ENCODE data around the gene NSD2.
"Not testable (repeated sequence)": the region's sequence is repeated elsewhere in the genome, so short reads cannot be mapped to it uniquely, and the experiment has no call there.

NSD2 gene

GRCh38 chr4:1985780-1986577 is 114.8 kb downstream of the NSD2 start:
- no peak for DNase-seq

- no peak for DNase-seq
Measured at GRCh38 chr4:1986578-1987210, 115.5 kb downstream of the NSD2 start.

- DNase-seq, result no peak
Measured at GRCh38 chr4:1987296-1987695, 116.1 kb downstream of the NSD2 start.

GRCh38 chr4:1987721-1988326 is 116.6 kb downstream of the NSD2 start:
- DNase-seq, result no peak

- no peak for DNase-seq
Measured at GRCh38 chr4:1988327-1988724, 117.1 kb downstream of the NSD2 start.

- DNase-seq, result no peak
Measured at GRCh38 chr4:1989533-1990347, 118.5 kb downstream of the NSD2 start.

GRCh38 chr4:1990348-1990645 is 119.1 kb downstream of the NSD2 start:
- no peak for DNase-seq

- no peak for DNase-seq
Measured at GRCh38 chr4:1990676-1991075, 119.5 kb downstream of the NSD2 start.

GRCh38 chr4:1991087-1991486 is 119.9 kb downstream of the NSD2 start:
- DNase-seq, result no peak

- DNase-seq, result no peak
Measured at GRCh38 chr4:1991596-1992434, 120.6 kb downstream of the NSD2 start.

GRCh38 chr4:1992468-1993168 is 121.4 kb downstream of the NSD2 start:
- DNase-seq, result no peak

GRCh38 chr4:1993169-1993516 is 122.0 kb downstream of the NSD2 start:
- DNase-seq, result no peak

- not testable (repeated sequence) for DNase-seq
Measured at GRCh38 chr4:1993718-1994516, 122.7 kb downstream of the NSD2 start.

- no peak for DNase-seq
Measured at GRCh38 chr4:1994938-1995337, 123.7 kb downstream of the NSD2 start.

- DNase-seq, result no peak
Measured at GRCh38 chr4:1996866-1997611, 125.8 kb downstream of the NSD2 start.

GRCh38 chr4:1997712-1998111 is 126.5 kb downstream of the NSD2 start:
- no peak for DNase-seq

- no peak for DNase-seq
Measured at GRCh38 chr4:1998296-1998695, 127.1 kb downstream of the NSD2 start.

- DNase-seq, result not testable (repeated sequence)
Measured at GRCh38 chr4:1999308-1999707, 128.1 kb downstream of the NSD2 start.

- not testable (repeated sequence) for DNase-seq
Measured at GRCh38 chr4:2003361-2003760, 132.2 kb downstream of the NSD2 start.

GRCh38 chr4:2006367-2006766 is 135.2 kb downstream of the NSD2 start:
- no peak for DNase-seq
